GF-D8 (cell line): ENCODE results near the gene ANKEF1.
"Not testable (repeated sequence)": the region's sequence is repeated elsewhere in the genome, so short reads cannot be mapped to it uniquely, and the experiment has no call there.

Source experiments
- DNase-seq: peaks from one replicate; lab custom pipeline; 2025; lab: John Stamatoyannopoulos, UW

Gene ANKEF1

GRCh38 chr20:10034717-10035571 lies at the start of gene ANKEF1:
Gene ANKEF1 (plus strand): TSS chr20:10034987. CDS start chr20:10038302, 3,315 bp downstream.
- no peak for DNase-seq

DNA sequence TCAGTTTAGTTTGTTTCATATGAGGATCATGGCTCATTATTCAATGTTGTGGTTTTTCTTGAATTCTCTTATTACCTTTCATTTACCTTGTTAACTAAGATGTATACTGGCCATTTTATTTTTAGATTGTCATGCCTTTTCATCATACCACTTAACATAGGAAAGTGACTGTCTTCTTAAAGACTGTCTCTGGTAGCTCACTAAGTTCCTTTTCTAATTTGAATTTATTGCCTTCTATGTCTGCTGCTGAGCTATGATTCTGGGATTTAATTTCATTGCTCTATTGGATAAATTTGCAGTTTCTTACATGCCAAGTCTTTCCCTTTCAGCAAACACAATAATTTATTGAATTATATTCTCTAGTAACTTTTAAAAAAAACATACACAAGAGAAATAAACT lies 49.5 kb upstream of the ANKEF1 start:
- no peak for DNase-seq

DNA sequence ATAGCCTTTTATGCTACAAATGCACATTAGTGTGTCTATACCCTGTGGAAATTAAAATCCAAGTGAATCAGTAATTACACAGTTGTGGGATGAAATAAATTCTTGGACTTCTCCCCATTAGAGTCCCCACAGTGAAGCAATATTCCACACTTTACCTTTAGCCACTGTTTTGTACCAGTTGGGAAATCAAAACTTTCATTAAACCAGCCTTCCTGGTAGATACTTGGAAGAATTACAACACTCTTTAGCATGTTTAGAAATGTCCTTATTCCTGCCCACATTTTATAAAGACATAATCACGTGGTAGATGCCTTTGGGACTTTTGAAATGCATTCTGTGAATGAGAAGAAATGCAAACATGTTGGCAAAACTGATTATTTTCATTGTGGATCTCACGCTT lies 49.0 kb upstream of the ANKEF1 start:
- no peak for DNase-seq

DNA sequence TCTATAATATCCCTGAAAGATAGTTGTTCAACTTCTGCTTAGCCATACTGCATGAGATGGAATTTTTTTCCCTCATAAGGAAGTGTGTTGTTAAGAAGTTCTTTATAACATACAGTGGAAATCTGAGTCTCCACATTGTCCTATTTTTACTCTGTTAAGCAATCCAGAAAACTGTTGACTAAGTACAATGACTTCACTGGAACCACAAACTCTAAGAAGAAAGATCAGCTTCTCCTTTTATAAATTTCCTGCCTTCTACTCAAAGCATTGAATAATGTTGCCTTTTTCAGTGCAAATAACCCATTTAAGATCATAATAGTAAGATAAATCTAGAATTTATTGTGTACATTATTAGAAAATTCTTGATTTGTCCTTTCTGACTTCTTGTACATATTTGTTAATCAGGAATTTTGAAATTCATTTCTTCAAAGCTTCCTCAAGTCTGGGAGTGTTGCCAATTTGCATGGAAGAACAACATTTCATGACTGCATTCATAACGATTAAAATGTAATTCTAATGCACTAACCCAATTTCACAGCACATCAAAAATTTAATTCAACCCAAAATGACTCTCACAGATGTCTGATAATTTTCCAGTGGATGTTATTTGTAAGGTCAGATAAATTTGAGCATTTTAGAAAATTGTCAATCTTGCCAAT lies 45.6 kb upstream of the ANKEF1 start:
- DNase-seq: no peak

DNA sequence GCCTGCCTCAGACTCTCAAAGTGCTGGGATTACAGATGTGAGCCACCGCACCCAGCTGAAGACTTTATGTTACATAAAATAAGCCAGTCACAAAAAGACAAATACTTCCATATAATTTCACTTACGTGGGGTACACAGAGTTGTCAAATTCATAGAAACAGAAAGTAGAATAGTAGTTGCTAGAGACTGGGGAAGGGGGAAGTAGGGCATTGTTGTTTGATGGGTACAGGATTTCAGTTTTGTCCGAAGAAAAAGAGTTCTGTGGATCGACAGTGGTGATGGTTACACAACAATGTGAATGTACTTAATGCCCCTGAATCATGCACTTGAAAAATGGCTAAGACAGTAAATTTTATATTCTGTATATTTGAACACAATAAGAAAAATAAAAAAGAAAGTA lies 41.6 kb upstream of the ANKEF1 start:
- no peak for DNase-seq

DNA sequence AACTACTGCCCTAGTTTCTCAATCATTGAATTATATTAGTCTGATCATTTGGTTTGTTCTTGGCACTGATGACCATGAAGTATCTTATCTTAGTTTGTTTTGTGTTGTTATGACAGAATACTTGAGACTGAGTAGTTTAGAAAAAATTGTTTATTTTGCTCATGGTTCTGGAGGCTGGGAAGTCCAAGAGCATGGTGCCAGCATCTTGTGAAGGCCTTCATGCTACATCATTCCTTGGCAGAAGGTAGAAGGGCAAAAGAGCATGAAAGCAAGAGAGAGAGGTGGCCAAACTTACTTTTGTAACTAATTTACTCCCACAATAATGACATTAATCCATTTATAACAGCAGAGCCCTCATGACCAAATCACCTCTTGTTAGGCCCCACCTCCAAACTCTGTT lies 40.1 kb upstream of the ANKEF1 start:
- DNase-seq: no peak

- DNase-seq: no peak
Measured at GRCh38 chr20:9995510-9996272, 39.1 kb upstream of the ANKEF1 start.

- DNase-seq: no peak
Measured at GRCh38 chr20:9996944-9997343, 37.8 kb upstream of the ANKEF1 start.

DNA sequence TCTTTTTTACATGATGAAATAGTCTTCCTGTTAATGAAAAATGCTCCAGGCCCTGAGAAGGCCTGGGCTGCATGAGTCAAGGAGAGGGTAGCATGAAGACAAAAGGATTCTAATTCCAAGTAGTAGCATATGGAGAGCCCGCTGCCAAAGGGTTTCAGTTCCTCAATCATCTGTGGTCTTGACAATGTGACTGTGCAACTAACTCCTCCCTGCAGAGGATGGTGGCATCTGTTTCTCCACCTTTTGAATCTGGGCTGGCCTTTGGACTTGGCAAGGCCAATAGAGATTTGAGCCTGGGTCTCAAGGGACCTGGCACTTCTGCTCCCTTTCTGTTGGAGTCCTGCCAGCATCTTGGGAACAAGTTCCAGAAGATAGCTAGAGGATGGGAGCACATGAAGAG lies 35.1 kb upstream of the ANKEF1 start:
- no peak for DNase-seq

- DNase-seq: no peak
Measured at GRCh38 chr20:10002866-10003265, 31.9 kb upstream of the ANKEF1 start.

DNA sequence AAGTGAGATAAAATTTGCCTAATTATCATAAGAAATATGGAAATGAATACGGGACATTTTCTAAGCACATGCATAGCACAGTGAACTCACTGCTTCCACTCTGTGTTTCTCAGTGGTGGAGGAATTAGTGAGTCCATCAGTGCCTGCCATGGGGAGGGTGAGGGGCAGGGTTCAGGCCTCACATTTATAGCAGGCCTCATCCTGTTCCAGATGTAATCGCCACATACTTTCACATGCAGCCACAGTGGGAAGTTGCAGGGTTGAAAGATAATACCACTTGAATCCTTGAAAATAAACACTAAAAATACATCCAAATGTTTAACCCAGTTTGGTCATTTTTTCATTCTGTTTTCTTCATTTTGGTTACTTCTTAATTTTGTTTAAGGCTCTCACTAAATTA lies 29.9 kb upstream of the ANKEF1 start:
- DNase-seq: no peak

GRCh38 chr20:10005885-10006284 lies 28.9 kb upstream of the ANKEF1 start:
- no peak for DNase-seq

- no peak for DNase-seq
Measured at GRCh38 chr20:10006447-10007090, 28.2 kb upstream of the ANKEF1 start.

DNA sequence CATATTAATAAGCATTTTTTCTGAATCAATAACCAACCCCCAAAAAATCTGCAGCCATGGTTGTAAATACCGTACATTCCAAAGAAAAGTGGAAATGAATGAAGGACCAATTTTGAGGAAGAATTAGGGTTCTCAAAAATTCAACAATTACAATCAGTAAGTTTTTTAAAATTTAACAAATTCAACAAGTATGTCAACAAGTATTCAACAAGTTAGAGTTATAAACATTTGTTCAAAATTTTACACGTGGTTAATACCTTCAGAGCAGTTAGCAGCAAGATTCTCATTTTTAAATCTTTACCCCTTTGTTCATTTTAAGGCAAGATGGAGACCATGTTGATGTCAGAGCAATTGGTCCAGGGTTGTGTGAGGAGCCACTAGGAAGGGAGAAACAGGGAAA lies 27.6 kb upstream of the ANKEF1 start:
- DNase-seq: no peak

- no peak for DNase-seq
Measured at GRCh38 chr20:10007747-10008146, 27.0 kb upstream of the ANKEF1 start.

DNA sequence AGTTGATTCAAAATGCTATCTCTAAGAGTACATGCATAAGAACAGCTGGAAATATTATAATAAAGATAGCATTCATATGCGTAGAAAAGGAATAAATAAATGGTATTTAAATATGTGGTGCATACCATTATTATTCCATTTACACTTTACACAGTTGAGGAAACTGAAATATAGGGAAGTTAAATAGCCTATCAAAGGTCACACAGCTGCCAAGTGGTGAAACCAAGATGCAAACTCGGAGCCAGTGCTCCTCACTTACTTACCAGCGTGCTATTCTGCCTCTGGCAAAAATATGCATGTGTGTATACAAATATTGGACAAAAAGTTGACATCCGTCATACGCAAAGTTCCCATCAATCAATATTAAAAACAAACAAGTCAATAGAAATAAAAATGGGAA lies 22.3 kb upstream of the ANKEF1 start:
- DNase-seq: no peak

- DNase-seq: no peak
Measured at GRCh38 chr20:10014431-10014830, 20.4 kb upstream of the ANKEF1 start.

GRCh38 chr20:10020937-10021336 lies 13.8 kb upstream of the ANKEF1 start:
- no peak for DNase-seq

GRCh38 chr20:10022625-10023024 lies 12.2 kb upstream of the ANKEF1 start:
- DNase-seq: no peak

- no peak for DNase-seq
Measured at GRCh38 chr20:10023911-10024310, 10.9 kb upstream of the ANKEF1 start.

DNA sequence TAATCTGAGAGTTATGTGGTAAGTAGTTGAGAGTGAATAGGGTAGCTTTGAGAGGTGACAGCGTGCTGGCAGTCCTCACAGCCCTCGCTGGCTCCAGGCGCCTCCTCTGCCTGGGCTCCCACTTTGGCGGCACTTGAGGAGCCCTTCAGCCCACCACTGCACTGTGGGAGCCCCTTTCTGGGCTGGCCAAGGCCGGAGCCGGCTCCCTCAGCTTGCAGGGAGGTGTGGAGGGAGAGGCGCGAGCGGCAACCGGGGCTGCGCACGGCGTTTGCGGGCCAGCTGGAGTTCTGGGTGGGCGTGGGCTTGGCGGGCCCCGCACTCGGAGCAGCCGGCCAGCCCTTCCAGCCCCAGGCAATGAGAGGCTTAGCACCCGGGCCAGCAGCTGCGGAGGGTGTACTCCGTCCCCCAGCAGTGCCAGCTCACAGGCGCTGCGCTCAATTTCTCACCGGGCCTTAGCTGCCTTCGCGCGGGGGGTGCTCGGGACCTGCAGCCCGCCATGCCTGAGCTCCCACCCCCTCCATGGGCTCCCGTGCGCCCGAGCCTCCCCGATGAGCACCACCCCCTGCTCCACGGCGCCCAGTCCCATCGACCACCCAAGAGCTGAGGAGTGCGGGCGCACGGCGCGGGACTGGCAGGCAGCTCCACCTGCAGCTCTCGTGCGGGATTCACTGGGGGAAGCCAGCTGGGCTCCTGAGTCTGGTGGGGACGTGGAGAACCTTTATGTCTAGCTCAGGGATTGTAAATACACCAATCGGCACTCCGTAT lies 3.2 kb upstream of the ANKEF1 start:
- not testable (repeated sequence) for DNase-seq

- not testable (repeated sequence) for DNase-seq
Measured at GRCh38 chr20:10032269-10032668, 2.5 kb upstream of the ANKEF1 start.
